ENCODE measurements around the gene KAT8. TPM values are rescaled to one million over a fixed set of nuclear protein-coding genes. Genes with fewer than 3 reads are reported as not detected.

Gene KAT8
- total and polyA plus RNA-seq, 9 of the 15 experiments (the other 6 are each of a cell fraction or from before 2014, with no cell fraction given), result 10.0 to 98.5 (median 76.4) TPM

DNA sequence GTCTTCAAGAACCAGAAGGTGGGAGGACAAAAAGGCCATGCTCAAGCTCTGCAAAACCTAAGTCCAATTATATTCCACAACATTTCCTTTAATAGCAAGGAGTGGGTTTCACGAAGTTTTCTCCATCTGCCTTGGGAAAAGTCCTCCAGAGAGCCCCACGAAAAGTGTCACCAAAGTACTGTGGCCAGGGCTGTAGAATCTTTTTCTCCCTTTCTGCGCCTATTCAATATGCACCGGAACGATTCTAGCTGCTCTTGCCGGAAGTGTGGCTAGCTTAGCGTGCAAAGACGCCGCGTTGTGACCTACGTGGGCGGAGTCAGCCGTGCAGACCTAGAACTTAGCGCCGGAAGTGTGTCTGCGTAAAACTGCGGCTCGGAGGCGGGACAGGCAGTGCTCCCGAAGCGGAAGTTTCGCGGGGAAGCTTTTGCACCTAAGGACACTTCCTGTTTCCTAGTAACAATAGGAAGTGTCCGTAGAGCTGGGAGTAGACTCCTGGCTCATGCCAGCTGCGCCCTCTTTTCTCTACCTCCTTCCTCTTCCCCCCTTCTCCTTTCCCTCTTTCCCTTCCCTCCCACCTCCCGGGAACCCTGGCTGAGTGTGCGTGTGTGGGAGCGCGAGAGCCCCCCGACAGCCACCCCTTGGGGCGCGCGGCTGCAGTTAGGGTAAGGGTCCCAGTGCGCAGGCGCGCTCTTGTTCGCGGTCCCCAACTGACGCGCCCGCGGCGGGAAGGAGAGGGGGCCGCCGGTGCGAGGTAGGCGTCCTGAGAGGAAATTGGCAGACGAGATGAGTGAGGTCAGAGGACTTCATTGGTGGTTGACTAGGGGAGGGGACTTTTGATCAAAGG is 43.3 kb upstream of the KAT8 start, which contains the start of the genes ZNF646 and ZNF668 (continued):
- TF ChIP-seq ZNF384 (IDR thresholded peaks at IDR 0.05; ENCODE audit: low read depth, low read length), result no peak
- no peak for TF ChIP-seq RCOR1 (IDR thresholded peaks at IDR 0.05; ENCODE audit: borderline replicate concordance in 1 of 2, low read depth in 2 of 2, low read length in 2 of 2)
- no peak for TF ChIP-seq ZFP1 (CRISPR knock-in tag; IDR thresholded peaks at IDR 0.05)
- peak; percentile 95 for TF ChIP-seq POLR2B (IDR thresholded peaks at IDR 0.05; ENCODE audit: low read depth, partially characterized antibody)
- no peak for TF ChIP-seq HMG20B (CRISPR knock-in tag; IDR thresholded peaks at IDR 0.05)
- TF ChIP-seq ARHGAP35 (IDR thresholded peaks at IDR 0.05; ENCODE audit: partially characterized antibody), result no peak
- no peak for TF ChIP-seq CCNT2 (IDR thresholded peaks at IDR 0.05; ENCODE audit: borderline replicate concordance, extremely low read depth, insufficient read length, low read depth, low read length)
- TF ChIP-seq CREBBP (IDR thresholded peaks at IDR 0.05; ENCODE audit: low read depth, low read length), result no peak
- TF ChIP-seq, protein P1, sequence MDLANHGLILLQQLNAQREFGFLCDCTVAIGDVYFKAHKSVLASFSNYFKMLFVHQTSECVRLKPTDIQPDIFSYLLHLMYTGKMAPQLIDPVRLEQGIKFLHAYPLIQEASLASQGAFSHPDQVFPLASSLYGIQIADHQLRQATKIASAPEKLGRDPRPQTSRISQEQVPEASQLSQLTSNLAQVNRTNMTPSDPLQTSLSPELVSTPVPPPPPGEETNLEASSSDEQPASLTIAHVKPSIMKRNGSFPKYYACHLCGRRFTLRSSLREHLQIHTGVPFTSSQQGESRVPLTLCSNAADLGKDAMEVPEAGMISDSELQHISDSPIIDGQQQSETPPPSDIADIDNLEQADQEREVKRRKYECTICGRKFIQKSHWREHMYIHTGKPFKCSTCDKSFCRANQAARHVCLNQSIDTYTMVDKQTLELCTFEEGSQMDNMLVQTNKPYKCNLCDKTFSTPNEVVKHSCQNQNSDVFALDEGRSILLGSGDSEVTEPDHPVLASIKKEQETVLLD (IDR thresholded peaks at IDR 0.05), result peak; percentile 87
- TF ChIP-seq PTTG1 (tag; IDR thresholded peaks at IDR 0.05; ENCODE audit: low read depth), result no peak
- no peak for TF ChIP-seq BMI1 (IDR thresholded peaks at IDR 0.05; ENCODE audit: low read length)
- TF ChIP-seq, protein P2, sequence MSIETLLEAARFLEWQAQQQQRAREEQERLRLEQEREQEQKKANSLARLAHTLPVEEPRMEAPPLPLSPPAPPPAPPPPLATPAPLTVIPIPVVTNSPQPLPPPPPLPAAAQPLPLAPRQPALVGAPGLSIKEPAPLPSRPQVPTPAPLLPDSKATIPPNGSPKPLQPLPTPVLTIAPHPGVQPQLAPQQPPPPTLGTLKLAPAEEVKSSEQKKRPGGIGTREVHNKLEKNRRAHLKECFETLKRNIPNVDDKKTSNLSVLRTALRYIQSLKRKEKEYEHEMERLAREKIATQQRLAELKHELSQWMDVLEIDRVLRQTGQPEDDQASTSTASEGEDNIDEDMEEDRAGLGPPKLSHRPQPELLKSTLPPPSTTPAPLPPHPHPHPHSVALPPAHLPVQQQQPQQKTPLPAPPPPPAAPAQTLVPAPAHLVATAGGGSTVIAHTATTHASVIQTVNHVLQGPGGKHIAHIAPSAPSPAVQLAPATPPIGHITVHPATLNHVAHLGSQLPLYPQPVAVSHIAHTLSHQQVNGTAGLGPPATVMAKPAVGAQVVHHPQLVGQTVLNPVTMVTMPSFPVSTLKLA (conservative IDR thresholded peaks at IDR 0.05), result peak; percentile 79 to 87
- TF ChIP-seq MAFF (IDR thresholded peaks at IDR 0.05; ENCODE audit: low read length), result no peak
- no peak; the same call in 1 of the 2 replicates for TF ChIP-seq STAT5A (IDR thresholded peaks at IDR 0.05; ENCODE audit: borderline replicate concordance, low read length)
- no peak for TF ChIP-seq TFAM (CRISPR knock-in tag; conservative IDR thresholded peaks at IDR 0.05)
- TF ChIP-seq, protein P3, sequence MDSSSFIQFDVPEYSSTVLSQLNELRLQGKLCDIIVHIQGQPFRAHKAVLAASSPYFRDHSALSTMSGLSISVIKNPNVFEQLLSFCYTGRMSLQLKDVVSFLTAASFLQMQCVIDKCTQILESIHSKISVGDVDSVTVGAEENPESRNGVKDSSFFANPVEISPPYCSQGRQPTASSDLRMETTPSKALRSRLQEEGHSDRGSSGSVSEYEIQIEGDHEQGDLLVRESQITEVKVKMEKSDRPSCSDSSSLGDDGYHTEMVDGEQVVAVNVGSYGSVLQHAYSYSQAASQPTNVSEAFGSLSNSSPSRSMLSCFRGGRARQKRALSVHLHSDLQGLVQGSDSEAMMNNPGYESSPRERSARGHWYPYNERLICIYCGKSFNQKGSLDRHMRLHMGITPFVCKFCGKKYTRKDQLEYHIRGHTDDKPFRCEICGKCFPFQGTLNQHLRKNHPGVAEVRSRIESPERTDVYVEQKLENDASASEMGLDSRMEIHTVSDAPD (CRISPR knock-in tag; IDR thresholded peaks at IDR 0.05), result no peak
- TF ChIP-seq ZNF133 (CRISPR knock-in tag; IDR thresholded peaks at IDR 0.05), result no peak
- no peak for TF ChIP-seq IFI16 (CRISPR knock-in tag; IDR thresholded peaks at IDR 0.05)
